Measurements from ENCODE around the gene NFE2L3.

DNA sequence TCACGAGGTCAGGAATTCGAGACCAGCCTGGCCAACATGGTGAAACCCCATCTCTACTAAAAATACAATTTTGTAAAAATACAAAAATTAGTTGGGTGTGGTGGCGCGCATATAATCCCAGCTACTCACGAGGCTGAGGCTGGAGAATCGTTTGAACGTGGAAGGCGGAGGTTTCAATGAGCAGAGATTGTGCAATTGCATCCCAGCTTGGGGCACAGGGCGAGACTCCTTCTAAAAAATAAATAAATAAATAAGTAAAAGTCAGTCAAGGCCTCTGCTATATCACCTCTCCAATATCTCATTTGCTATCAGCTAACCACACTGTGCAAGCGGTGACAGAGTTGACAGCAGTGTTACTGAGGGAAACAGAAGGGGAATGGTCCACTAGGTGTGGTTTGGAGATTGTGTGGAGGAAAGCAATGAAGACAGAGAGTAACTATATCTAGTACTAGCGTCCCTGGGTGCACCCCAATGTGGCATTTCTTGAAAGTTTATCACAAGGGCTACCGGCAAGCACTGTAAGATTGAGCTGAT is 20.9 kb upstream of the NFE2L3 start:
- TF ChIP-seq TAF1 (IDR thresholded peaks at IDR 0.05; ENCODE audit: low read depth, low read length): no peak
- no peak for TF ChIP-seq POLR2A (IDR thresholded peaks at IDR 0.05; ENCODE audit: low read depth, low read length)
- TF ChIP-seq PAX5 (IDR thresholded peaks at IDR 0.05; ENCODE audit: insufficient read depth, low read length, severe bottlenecking): no peak
- no peak for TF ChIP-seq POLR2AphosphoS5 (IDR thresholded peaks at IDR 0.05; ENCODE audit: low read depth, low read length)
- no peak for TF ChIP-seq SPI1 (IDR thresholded peaks at IDR 0.05; ENCODE audit: low read depth, low read length)

Data from GM12891 (cell line).